ENCODE results near the gene PPP1R1C. TPM values are rescaled to one million over a fixed set of nuclear protein-coding genes. Genes with fewer than 3 reads are reported as not detected.
"Not testable (repeated sequence)": the region's sequence is repeated elsewhere in the genome, so short reads cannot be mapped to it uniquely, and the experiment has no call there.

PPP1R1C gene
- total RNA-seq, 2 donors from 2014 or later: not detected

- ATAC-seq (ENCODE audit: insufficient number of reproducible peaks, low FRiP score, low read depth) (no peak), DNase-seq (ENCODE audit: low spot score) (no peak)
- H3K4me3 ChIP-seq: no peak overlapping the region
- no peak overlapping the region for H3K27ac ChIP-seq
- H3K36me3 ChIP-seq: no peaks in the 10 kb centered on the region
- H3K9me3 ChIP-seq: peaks cover 9% of the 10 kb centered on the region
- no peaks in the 10 kb centered on the region for H3K4me1 ChIP-seq (ENCODE audit: control insufficient read depth in 1 of 2, low read depth in 2 of 2)
- TF ChIP-seq CTCF (IDR thresholded peaks at IDR 0.05): no peak
- H3K27me3 ChIP-seq (replicated peaks; ENCODE audit: insufficient read depth): no peaks in the 10 kb centered on the region
Measured at GRCh38 chr2:182015334-182016109, 29.9 kb downstream of the PPP1R1C start.

GRCh38 chr2:182018218-182018617 lies 32.6 kb downstream of the PPP1R1C start:
- no peaks in the 10 kb centered on the region for H3K27me3 ChIP-seq (replicated peaks; ENCODE audit: insufficient read depth)
- H3K4me1 ChIP-seq (ENCODE audit: control insufficient read depth in 1 of 2, low read depth in 2 of 2): no peaks in the 10 kb centered on the region
- ATAC-seq (ENCODE audit: insufficient number of reproducible peaks, low FRiP score, low read depth) (no peak), DNase-seq (ENCODE audit: low spot score) (no peak)
- TF ChIP-seq CTCF (IDR thresholded peaks at IDR 0.05): no peak
- H3K27ac ChIP-seq: no peak overlapping the region
- peaks cover 11% of the 10 kb centered on the region for H3K9me3 ChIP-seq
- no peaks in the 10 kb centered on the region for H3K36me3 ChIP-seq
- H3K4me3 ChIP-seq: no peak overlapping the region

GRCh38 chr2:182019731-182020130 lies 34.1 kb downstream of the PPP1R1C start:
- no peaks in the 10 kb centered on the region for H3K36me3 ChIP-seq
- TF ChIP-seq CTCF (IDR thresholded peaks at IDR 0.05): no peak
- no peak overlapping the region for H3K4me3 ChIP-seq
- no peak overlapping the region for H3K27ac ChIP-seq
- H3K9me3 ChIP-seq: peaks cover 14% of the 10 kb centered on the region
- no peaks in the 10 kb centered on the region for H3K4me1 ChIP-seq (ENCODE audit: control insufficient read depth in 1 of 2, low read depth in 2 of 2)
- H3K27me3 ChIP-seq (replicated peaks; ENCODE audit: insufficient read depth): no peaks in the 10 kb centered on the region
- ATAC-seq (ENCODE audit: insufficient number of reproducible peaks, low FRiP score, low read depth) (no peak), DNase-seq (ENCODE audit: low spot score) (no peak)

- Histone ChIP-seq H3K27ac (no peak overlapping the region), H3K36me3 (no peaks in the 10 kb centered on the region), H3K9me3 (peaks cover 14% of the 10 kb centered on the region), H3K27me3 (replicated peaks; ENCODE audit: insufficient read depth) (no peaks in the 10 kb centered on the region), H3K4me3 (no peak overlapping the region), H3K4me1 (ENCODE audit: control insufficient read depth in 1 of 2, low read depth in 2 of 2) (no peaks in the 10 kb centered on the region)
- ATAC-seq (ENCODE audit: insufficient number of reproducible peaks, low FRiP score, low read depth) (no peak), DNase-seq (ENCODE audit: low spot score) (no peak)
- TF ChIP-seq CTCF (IDR thresholded peaks at IDR 0.05): no peak
Measured at GRCh38 chr2:182020286-182021070, 34.8 kb downstream of the PPP1R1C start.

- no peaks in the 10 kb centered on the region for H3K36me3 ChIP-seq
- TF ChIP-seq CTCF (IDR thresholded peaks at IDR 0.05): no peak
Measured at GRCh38 chr2:182023235-182023634, 37.6 kb downstream of the PPP1R1C start.

GRCh38 chr2:182030875-182031274 lies 45.2 kb downstream of the PPP1R1C start:
- not testable (repeated sequence) for ATAC-seq (ENCODE audit: insufficient number of reproducible peaks, low FRiP score, low read depth); DNase-seq (ENCODE audit: low spot score); H3K36me3 ChIP-seq; H3K27ac ChIP-seq; H3K27me3 ChIP-seq (replicated peaks; ENCODE audit: insufficient read depth); H3K4me1 ChIP-seq (ENCODE audit: control insufficient read depth in 1 of 2, low read depth in 2 of 2); H3K4me3 ChIP-seq; H3K9me3 ChIP-seq

More at GRCh38 chr2:182023235-182023634, 37.6 kb downstream of the PPP1R1C start:
- ATAC-seq (ENCODE audit: insufficient number of reproducible peaks, low FRiP score, low read depth) (no peak), DNase-seq (ENCODE audit: low spot score) (no peak)
- H3K4me3 ChIP-seq: no peak overlapping the region
- H3K27ac ChIP-seq: no peak overlapping the region
- no peaks in the 10 kb centered on the region for H3K27me3 ChIP-seq (replicated peaks; ENCODE audit: insufficient read depth)
- H3K9me3 ChIP-seq: peaks cover 14% of the 10 kb centered on the region
- H3K4me1 ChIP-seq (ENCODE audit: control insufficient read depth in 1 of 2, low read depth in 2 of 2): no peaks in the 10 kb centered on the region

Measured in thoracic aorta (tissue), 2 donors.